K562 (cell line): ENCODE measurements around the gene PACSIN2. TPM values are rescaled to one million over a fixed set of nuclear protein-coding genes. Genes with fewer than 3 reads are reported as not detected.

ENCODE experiments used
- CREM ChIP-seq: IDR thresholded peaks from 2 replicates; pipeline ENCODE4 v1.6.1; 2014; ENCODE audit warnings: antibody characterized with exemption, low read depth
- DDX20 ChIP-seq: fragments of 450-650 bp; IDR thresholded peaks from 2 replicates; pipeline ENCODE4 v1.6.1; 2016; ENCODE audit warnings: missing genetic modification characterization, low read depth, mild to moderate bottlenecking, missing compliant biosample characterization, moderate library complexity
- ESRRA ChIP-seq: fragments of 450-650 bp; IDR thresholded peaks from 2 replicates; pipeline ENCODE4 v1.6.1; 2014; ENCODE audit warnings: low read depth, mild to moderate bottlenecking, moderate library complexity, borderline replicate concordance
- FOSL1 ChIP-seq: fragments of 200-800 bp; sonication (Bioruptor generic); conservative IDR thresholded peaks from 2 replicates; pipeline ENCODE4 v1.6.1; 2016; ENCODE audit warnings: missing genetic modification characterization, missing compliant biosample characterization
- GATAD2B ChIP-seq: fragments of 450-650 bp; IDR thresholded peaks from 2 replicates; pipeline ENCODE4 v1.6.1; 2017; ENCODE audit warnings: mild to moderate bottlenecking, borderline replicate concordance
- HOXB6 ChIP-seq: fragments of 250-450 bp; sonication (Bioruptor Pico); IDR thresholded peaks from 2 replicates; pipeline ENCODE4 v1.5.1; 2022; ENCODE audit warnings: mild to moderate bottlenecking, borderline replicate concordance
- HSF4 ChIP-seq: fragments of 250-450 bp; sonication (Bioruptor Pico); IDR thresholded peaks from 2 replicates; pipeline ENCODE4 v2.1.2; 2022; ENCODE audit warnings: mild to moderate bottlenecking, moderate library complexity, borderline replicate concordance
- KDM1A ChIP-seq, 2 experiments: fragments of 450-650 bp; IDR thresholded peaks; 2 replicates each; pipeline ENCODE4 v1.6.1; 2016; ENCODE audit warnings: mild to moderate bottlenecking in 2 of 2
- MTA3 ChIP-seq: fragments of 450-650 bp; formaldehyde crosslinking; IDR thresholded peaks from 2 replicates; pipeline ENCODE4 v1.6.1; 2017; ENCODE audit warnings: mild to moderate bottlenecking, borderline replicate concordance
- PYGO2 ChIP-seq: fragments of 450-650 bp; IDR thresholded peaks from 2 replicates; pipeline ENCODE4 v1.6.1; 2016; ENCODE audit warnings: mild to moderate bottlenecking, missing genetic modification characterization, moderate library complexity, missing compliant biosample characterization
- TBL1XR1 ChIP-seq, 2 experiments: IDR thresholded peaks; 2 replicates each; pipeline ENCODE4 v1.6.1; 2012; ENCODE audit warnings: improper control_type of control experiment in 2 of 2, low read length in 2 of 2, mild to moderate bottlenecking in 1 of 2
- YBX1 ChIP-seq: fragments of 450-650 bp; IDR thresholded peaks from 2 replicates; pipeline ENCODE4 v1.7.1; 2016; ENCODE audit warnings: mild to moderate bottlenecking
- ZBTB40 ChIP-seq, 2 experiments: fragments of 450-650 bp in 1 of 2; sonication (generic) in 1 of 2; formaldehyde crosslinking in 1 of 2; IDR thresholded peaks; 2 replicates each; pipeline versions ENCODE4 v1.7.1 to v1.9.0; 2016 to 2022; ENCODE audit warnings: inconsistent platforms in 1 of 2, mild to moderate bottlenecking in 1 of 2, missing genetic modification reagents in 1 of 2
- ZNF586 ChIP-seq: fragments of 450-650 bp; formaldehyde crosslinking; conservative IDR thresholded peaks from 2 replicates; pipeline ENCODE4 v1.4.0; 2020; ENCODE audit warnings: mild to moderate bottlenecking, moderate library complexity
- ZNF696 ChIP-seq: fragments of 250-450 bp; sonication (Bioruptor Pico); conservative IDR thresholded peaks from 2 replicates; pipeline ENCODE4 v1.4.0; 2020; ENCODE audit warnings: mild to moderate bottlenecking, moderate library complexity
- polyA plus RNA-seq, 8 experiments: library from polyadenylated mRNA; depleted of rRNA in 4 of 8; stranded (reverse) in 5 of 8; unstranded in 3 of 8; fragments of >200 nt; fragmentation: Nextera tagmentation in 2 of 8; fragmentation: Illumina TruSeq in 1 of 8; extraction: Ambion mirVana in 2 of 8; extraction: Trizol in 1 of 8; gene quantifications; 2 replicates each; pipeline versions ENCODE4 v1.2.1 to v1.2.3, GENCODE V29; 2011 to 2014; ENCODE audit warnings: inconsistent platforms in 1 of 8, missing spikeins in 1 of 8
- total RNA-seq, 7 experiments: library from RNA; depleted of rRNA in 6 of 7; stranded (reverse); fragments of >200 nt in 6 of 7; fragmentation: Illumina TruSeq in 2 of 7; extraction: Trizol in 2 of 7; gene quantifications; 2 replicates each; pipeline versions ENCODE4 v1.2.1 to v1.2.3, GENCODE V29; 2011 to 2021; ENCODE audit warnings: low replicate concordance in 1 of 7
- TF ChIP-seq, protein P1 (sequence below), 2 experiments: fragments of 250-450 bp in 1 of 2; fragments of 450-650 bp in 1 of 2; sonication (Bioruptor Pico) in 1 of 2; IDR thresholded peaks; 2 replicates each; pipeline versions ENCODE4 v1.6.1 to v1.8.0; 2016 to 2021; ENCODE audit warnings: mild to moderate bottlenecking in 2 of 2, moderate library complexity in 2 of 2, missing compliant biosample characterization in 1 of 2, missing genetic modification characterization in 1 of 2

Gene PACSIN2
- total and polyA plus RNA-seq, 9 of the 15 experiments (the other 6 are each of a cell fraction or from before 2014, with no cell fraction given) = 0.45 to 45.1 (median 23.9) TPM

GRCh38 chr22:42856865-42857704 is 157.9 kb downstream of the PACSIN2 start, which contains the start of gene ARFGAP3 (continued):
- TF ChIP-seq GATAD2B (0 out of 2 replicates have a peak, but pooled peaks have one; percentile 21), KDM1A (IDR thresholded peaks at IDR 0.05) (no peak), CREM (peak; percentile 88), ZNF586 (CRISPR knock-in tag) (no peak), ZNF696 (no peak), MTA3 (peak; percentile 52; the same call in 1 of the 2 replicates), HSF4 (CRISPR knock-in tag) (no peak), YBX1 (no peak), DDX20 (tag) (no peak), ZBTB40 (IDR thresholded peaks at IDR 0.05) (0 out of 2 replicates have a peak, but pooled peaks have one; percentile 30), ZBTB40 (CRISPR knock-in tag; IDR thresholded peaks at IDR 0.05) (no peak), HOXB6 (no peak), ESRRA (peak; percentile 39; the same call in 1 of the 2 replicates), PYGO2 (tag) (no peak), FOSL1 (tag) (0 out of 2 replicates have a peak, but pooled peaks have one; percentile 4), TBL1XR1 (IDR thresholded peaks at IDR 0.05; ENCODE audit: low read length in 2 of 2) (no peak)
- TF ChIP-seq, protein P1, sequence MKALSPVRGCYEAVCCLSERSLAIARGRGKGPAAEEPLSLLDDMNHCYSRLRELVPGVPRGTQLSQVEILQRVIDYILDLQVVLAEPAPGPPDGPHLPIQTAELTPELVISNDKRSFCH (CRISPR knock-in tag; IDR thresholded peaks at IDR 0.05) = no peak
- TF ChIP-seq, protein P1 (tag; IDR thresholded peaks at IDR 0.05) = peak; percentile 85
